Ammon's horn (tissue), 1 donor: Measurements from ENCODE around the gene OSBPL5.
"Not testable (repeated sequence)": the region's sequence is repeated elsewhere in the genome, so short reads cannot be mapped to it uniquely, and the experiment has no call there.

Source experiments
- DNase-seq: peaks from one replicate; pipeline ENCODE4 v3.0.0-alpha.2; 2016; ENCODE audit warnings: low spot score

The OSBPL5 gene

GRCh38 chr11:3080733-3081385 is 84.3 kb downstream of the OSBPL5 start:
- no peak for DNase-seq

GRCh38 chr11:3080104-3080503 is 85.0 kb downstream of the OSBPL5 start:
- DNase-seq: no peak

DNA sequence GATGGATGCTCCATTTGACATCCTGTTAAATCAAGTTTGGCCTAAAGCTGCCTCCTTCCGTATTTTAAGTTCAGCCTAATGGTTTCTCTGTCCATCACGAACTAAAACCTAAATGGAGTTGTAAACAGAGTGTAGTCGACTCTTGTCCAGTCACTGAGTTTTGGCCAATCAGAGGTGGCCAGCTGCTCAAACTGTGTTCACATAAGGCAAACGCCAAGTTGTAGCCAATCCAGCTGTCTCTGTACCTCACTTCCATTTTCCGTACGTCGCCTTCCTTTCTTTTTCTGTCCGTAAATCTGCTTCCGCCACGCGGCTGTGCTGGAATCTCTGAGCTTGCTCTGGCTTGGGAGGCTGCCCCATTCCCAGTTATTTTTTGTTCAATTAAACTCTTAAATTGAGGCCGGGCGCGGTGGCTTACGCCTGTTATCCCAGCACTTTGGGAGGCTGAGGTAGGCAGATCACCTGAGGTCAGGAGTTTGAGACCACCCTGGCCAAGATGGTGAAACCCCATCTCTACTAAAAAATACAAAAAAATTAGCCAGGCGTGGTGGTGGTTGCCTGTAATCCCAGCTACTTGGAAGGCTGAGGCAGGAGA is 87.2 kb downstream of the OSBPL5 start:
- no peak for DNase-seq

DNA sequence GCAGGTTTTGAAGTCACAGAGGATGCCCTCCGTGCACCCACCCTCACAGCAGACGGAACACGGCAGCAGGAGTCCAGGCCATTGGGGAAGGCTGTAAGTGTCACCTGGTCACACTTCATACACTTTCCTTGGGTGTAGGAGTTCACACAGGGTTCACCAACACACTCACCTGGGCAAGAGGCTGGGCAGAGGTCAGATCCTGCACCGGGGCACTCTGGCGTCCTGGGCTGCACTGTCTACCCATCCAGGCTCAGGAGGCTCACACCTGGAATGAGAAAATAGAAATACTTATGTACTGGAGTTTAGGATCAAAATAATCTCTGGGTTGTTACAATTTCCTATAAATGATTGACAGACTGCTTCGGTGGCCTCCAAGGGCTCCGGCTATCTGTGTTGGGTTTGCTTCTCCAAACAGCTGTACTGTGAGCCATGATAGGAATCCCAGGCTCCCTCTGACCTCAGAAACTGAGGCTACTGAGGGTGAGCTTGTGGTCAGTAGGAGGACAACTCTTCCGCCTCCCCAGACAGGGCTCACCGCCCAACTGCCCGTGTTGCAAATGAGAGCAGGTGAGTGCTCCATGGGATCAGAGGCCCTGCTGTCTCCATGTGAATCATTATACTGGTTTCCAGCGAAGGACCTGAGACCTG is 87.8 kb downstream of the OSBPL5 start:
- no peak for DNase-seq

- no peak for DNase-seq
Observed at GRCh38 chr11:3074912-3075589, 90.1 kb downstream of the OSBPL5 start.

- DNase-seq: no peak
Observed at GRCh38 chr11:3073029-3073435, 92.1 kb downstream of the OSBPL5 start.

DNA sequence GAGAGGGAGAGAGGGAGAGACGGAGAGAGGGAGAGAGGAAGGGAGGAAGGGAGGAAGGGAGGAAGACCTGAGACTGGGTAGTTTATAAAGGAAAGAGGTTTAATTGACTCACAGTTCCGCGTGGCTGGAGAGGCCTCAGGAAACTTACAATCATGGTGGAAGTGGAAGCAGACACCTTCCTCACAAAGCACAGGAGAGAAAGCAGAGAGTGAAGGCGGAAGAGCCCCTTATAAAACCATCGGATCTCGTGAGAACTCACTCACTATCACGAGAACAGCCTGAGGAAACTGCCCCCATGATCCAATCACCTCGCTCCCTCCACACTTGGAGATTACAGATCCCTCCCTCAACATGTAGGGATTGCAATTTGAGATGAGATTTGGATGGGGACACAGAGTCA is 95.7 kb downstream of the OSBPL5 start:
- DNase-seq: no peak

DNA sequence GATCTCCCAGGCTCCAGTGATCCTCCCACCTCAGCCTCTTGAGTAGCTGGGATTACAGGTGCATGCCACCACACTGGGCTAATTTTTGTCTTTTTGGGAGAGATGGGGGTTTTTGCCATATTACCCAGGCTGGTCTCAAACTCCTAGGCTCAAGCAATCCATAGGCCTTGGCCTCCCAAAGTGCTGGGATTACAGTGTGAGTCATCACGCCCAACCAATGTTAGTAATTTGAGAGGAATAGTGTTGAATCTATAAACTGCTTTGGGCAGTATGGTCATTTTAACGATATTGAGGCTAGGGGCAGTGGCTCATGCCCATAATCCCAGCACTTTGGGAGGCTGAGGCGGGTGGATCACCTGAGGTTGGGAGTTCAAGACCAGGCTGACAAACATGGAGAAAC is 98.8 kb downstream of the OSBPL5 start:
- not testable (repeated sequence) for DNase-seq

DNA sequence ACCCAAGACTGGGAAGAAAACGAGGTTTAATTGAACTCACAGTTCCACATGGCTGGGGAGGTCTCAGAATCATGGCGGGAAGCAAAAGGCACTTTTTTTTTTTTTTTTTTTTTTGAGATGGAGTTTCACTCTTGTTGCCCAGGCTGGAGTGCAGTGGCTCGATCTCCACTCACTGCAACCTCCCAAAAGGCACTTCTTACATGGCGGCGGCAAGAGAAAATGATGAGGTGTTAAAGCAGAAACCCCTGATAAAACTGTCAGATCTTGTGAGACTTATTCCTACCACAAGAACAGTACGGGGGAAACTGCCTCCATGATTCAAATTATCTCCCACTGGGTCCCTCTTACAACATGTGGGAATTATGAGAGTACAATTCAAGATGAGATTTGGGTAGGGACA is 100.4 kb downstream of the OSBPL5 start:
- DNase-seq: not testable (repeated sequence)

GRCh38 chr11:3063876-3064275 is 101.2 kb downstream of the OSBPL5 start:
- DNase-seq: not testable (repeated sequence)

DNA sequence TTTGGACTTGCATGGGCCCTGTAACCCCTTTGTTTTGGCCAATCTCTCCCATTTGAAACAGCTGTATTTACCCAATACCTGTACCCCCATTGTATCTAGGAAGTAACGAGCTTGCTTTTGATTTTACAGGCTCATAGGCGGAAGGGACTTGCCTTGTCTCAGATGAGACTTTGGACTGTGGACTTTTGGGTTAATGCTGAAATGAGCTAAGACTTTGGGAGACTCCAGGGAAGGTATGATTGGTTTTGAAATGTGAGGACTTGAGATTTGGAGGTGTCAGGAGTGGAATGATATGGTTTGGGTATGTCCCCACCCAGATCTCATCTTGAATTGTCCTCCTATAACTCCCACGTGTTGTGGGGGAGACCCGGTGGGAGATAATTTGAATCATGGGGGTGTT is 101.7 kb downstream of the OSBPL5 start:
- DNase-seq: not testable (repeated sequence)

- DNase-seq: no peak
Observed at GRCh38 chr11:3060436-3061025, 104.6 kb downstream of the OSBPL5 start.

GRCh38 chr11:3058753-3059664 is 106.1 kb downstream of the OSBPL5 start:
- no peak for DNase-seq

- peak; percentile 96 for DNase-seq
Observed at GRCh38 chr11:3057069-3057963, 107.8 kb downstream of the OSBPL5 start, which contains the start of gene CARS1. CARS1 (minus strand) TSS chr11:3057423; CDS start chr11:3057367, 56 bp downstream.

DNA sequence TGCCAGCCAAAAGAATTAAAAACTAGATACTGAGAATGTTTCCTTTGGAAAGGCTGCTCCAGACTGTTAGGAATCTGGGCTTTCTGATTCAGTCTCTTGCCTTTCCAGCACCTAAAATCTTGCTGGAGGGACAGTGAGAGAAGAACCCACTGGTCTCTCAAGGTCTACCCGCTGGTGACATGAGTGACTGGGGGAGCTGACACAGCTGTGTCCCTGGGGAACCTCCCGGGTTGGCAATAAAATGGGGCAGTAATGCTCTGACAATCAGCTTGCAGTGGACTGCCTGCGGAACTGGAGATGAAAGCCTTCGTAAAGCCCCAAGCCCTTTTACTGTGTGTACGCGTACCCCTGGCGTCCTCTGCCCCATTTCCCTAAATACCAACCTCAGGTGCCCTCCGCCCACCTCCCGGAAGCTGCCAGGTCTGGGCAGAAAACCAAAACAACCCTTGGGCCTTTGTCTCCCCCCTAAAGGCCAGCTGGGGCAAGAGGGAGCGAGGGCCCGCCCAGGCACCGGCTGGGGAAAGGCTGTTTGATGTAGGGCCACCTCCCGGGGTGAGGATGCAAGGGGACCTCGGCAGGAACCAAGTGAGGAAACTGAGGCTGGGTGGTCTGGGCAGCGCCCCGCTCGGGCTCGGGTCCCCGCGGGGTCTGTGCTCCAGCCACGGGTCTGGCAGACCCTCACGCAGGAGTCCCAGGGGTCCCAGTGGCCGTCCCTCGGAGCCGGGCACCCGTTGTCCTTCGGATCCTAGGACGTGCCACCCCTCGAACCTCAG is 108.6 kb downstream of the OSBPL5 start:
- DNase-seq: no peak

DNA sequence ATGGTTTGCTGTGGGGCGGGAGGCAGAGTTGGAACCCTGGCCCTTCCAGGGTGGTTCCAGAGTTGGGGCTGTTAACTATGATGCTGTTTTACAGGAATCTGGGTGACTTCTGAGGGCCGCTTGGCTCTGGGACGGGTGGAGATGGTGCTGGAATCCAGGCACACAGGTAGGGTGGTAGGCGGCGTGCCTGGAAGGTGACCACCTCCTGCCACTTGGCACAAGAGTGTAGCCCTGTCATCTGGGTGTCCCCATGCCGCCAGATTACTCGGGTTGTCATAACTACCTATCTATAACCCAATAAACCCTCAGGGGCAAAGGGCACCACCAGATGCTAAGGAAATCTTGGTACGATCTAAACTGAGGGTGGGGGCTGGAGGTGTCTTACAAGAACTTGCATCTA is 109.2 kb downstream of the OSBPL5 start:
- DNase-seq: no peak

DNA sequence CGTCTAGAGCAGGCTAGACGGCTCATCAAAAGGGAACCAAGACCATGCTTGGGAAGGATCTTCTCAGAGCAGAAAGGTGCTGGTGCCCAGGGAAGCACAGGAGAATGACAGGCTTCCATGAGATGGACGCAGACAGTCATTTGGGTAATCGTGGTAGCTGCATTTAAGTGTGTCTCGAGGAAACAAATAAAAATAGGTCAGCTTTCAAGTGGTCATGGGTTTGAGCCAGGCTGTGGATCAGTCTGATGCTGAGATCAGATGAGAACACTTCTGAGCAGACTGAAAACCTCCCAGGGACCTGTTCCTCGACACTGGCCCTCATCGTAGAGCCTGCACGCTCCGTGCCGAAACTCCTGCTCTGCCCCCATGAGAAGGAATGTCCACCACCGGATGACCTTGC is 112.5 kb downstream of the OSBPL5 start:
- no peak for DNase-seq

GRCh38 chr11:3052109-3052479 is 113.0 kb downstream of the OSBPL5 start:
- DNase-seq: no peak
